Fibroblast of lung (primary cell): ENCODE measurements around the gene TP53BP2.

Experiments used
- CTCF ChIP-seq, 2 donors: IDR thresholded peaks in 1 of 2; conservative IDR thresholded peaks in 1 of 2; 1 replicate in 1 of 2; 2 replicates in 1 of 2; pipeline ENCODE4 v1.5.1; 2011 to 2012; ENCODE audit warnings: low read length in 2 of 2, control low read depth in 1 of 2, inconsistent platforms in 1 of 2, low read depth in 1 of 2, mild to moderate bottlenecking in 1 of 2
- EZH2 ChIP-seq: IDR thresholded peaks from 2 replicates; pipeline ENCODE4 v1.5.1; 2012; ENCODE audit warnings: low read length, control low read depth, mild to moderate bottlenecking; ENCODE audit errors: missing control alignments

GRCh38 chr1:223835754-223836153, 10.0 kb downstream of the TP53BP2 start:
- TF ChIP-seq EZH2 (no peak), CTCF (conservative IDR thresholded peaks at IDR 0.05 in 1 of 2, IDR thresholded peaks at IDR 0.05 in 1 of 2; ENCODE audit: low read depth in 1 of 2, low read length in 2 of 2) (no peak)
